ENCODE measurements around the gene CLSTN2. TPM values are rescaled to one million over a fixed set of nuclear protein-coding genes. Genes with fewer than 3 reads are reported as not detected.
A peak's percentile ranks its signal among the peaks of the same experiment; 100 is the strongest.

Gene CLSTN2
- total and polyA plus RNA-seq, 2 of the 8 experiments (the other 6 are each of a cell fraction or from before 2014, with no cell fraction given), result 0.39 to 0.52 TPM

- Histone ChIP-seq H2AK5ac (ENCODE audit: low read depth, low read length) (no peak overlapping the region), H3K27ac (ENCODE audit: low read depth, low read length) (no peak overlapping the region), H3K4me2 (ENCODE audit: insufficient read depth in 1 of 2, low read depth in 2 of 2, low read length in 2 of 2) (no peak overlapping the region), H3K14ac (ENCODE audit: insufficient read length) (no peak overlapping the region), H2AFZ (ENCODE audit: low read length) (no peak overlapping the region), H3K36me3 (ENCODE audit: control insufficient read depth in 2 of 4, insufficient read depth in 4 of 4, low read length in 3 of 4) (no peaks in the 10 kb centered on the region), H2BK5ac (ENCODE audit: low read depth, low read length) (no peak overlapping the region), H4K91ac (replicated peaks; ENCODE audit: insufficient read length, low read length) (no peak overlapping the region), H3K18ac (ENCODE audit: extremely low read depth, low read length) (no peak overlapping the region), H2BK12ac (ENCODE audit: low read depth, low read length) (no peak overlapping the region), H3K4ac (replicated peaks; ENCODE audit: insufficient read length, low read depth, low read length) (no peak overlapping the region), H3K4me1 (replicated peaks in 1 of 4; ENCODE audit: control insufficient read depth in 3 of 4, insufficient read depth in 4 of 4, low read length in 3 of 4) (peaks cover 0 to 3% (median 1%) of the 10 kb centered on the region in 4 experiments; a peak in 3 of 7 replicates), H3K79me2 (ENCODE audit: control insufficient read depth in 1 of 2, insufficient read depth in 2 of 2, low read length in 2 of 2) (no peaks in the 10 kb centered on the region), H3K9me3 (ENCODE audit: insufficient read depth in 2 of 2, low read depth in 1 of 2, low read length in 1 of 2) (peaks cover 22% of the 10 kb centered on the region in 2 experiments), H3K4me3 (ENCODE audit: extremely low read depth in 1 of 4, insufficient read depth in 2 of 4, low read depth in 3 of 4, low read length in 4 of 4) (no peak overlapping the region), H4K20me1 (replicated peaks in 1 of 2; ENCODE audit: control insufficient read depth in 1 of 2, insufficient read depth in 2 of 2, low read length in 2 of 2) (no peaks in the 10 kb centered on the region), H2BK120ac (replicated peaks; ENCODE audit: low read depth, low read length) (no peak overlapping the region), H3K79me1 (ENCODE audit: low read depth, low read length) (no peaks in the 10 kb centered on the region), H2BK15ac (ENCODE audit: low read length) (no peak overlapping the region), H3K23me2 (ENCODE audit: low read depth, low read length) (peaks cover 3% of the 10 kb centered on the region; the same call in 1 of the 2 replicates), H4K5ac (ENCODE audit: insufficient read length, low read depth, low read length) (no peak overlapping the region), H3K27me3 (replicated peaks in 1 of 4; ENCODE audit: control insufficient read depth in 3 of 4, extremely low read depth in 1 of 4, insufficient read depth in 3 of 4, low read length in 3 of 4) (no peaks in the 10 kb centered on the region), H4K8ac (ENCODE audit: extremely low read depth, insufficient read depth, low read length) (no peak overlapping the region), H3K23ac (ENCODE audit: insufficient read length) (no peak overlapping the region), H2BK20ac (ENCODE audit: low read length) (no peak overlapping the region), H3K9ac (replicated peaks in 1 of 4; ENCODE audit: extremely low read depth in 1 of 4, low read depth in 3 of 4, low read length in 3 of 4) (no peak overlapping the region), H3K56ac (replicated peaks; ENCODE audit: insufficient read length, low read depth, low read length) (no peak overlapping the region)
- FAIRE-seq (no peak), DNase-seq (ENCODE audit: low read depth in 1 of 2, low spot score in 2 of 2) (no peak)
- POLR2A ChIA-PET (ENCODE audit: partially characterized antibody), result no interaction called here
- 89% methylated on average over 2 of the region's 2 CpGs; no CpG with 5 or more reads in 1 of the 2 experiments for WGBS, 2 experiments (ENCODE audit: extremely low coverage in 1 of 2, insufficient coverage in 1 of 2, insufficient read length in 1 of 2, insufficient replicate concordance in 2 of 2, low coverage in 1 of 2, low lambda C conversion rate in 2 of 2, missing lambda C conversion rate in 1 of 2)
- TF ChIP-seq KDM1A (IDR thresholded peaks at IDR 0.05; ENCODE audit: borderline replicate concordance, low read length), result peak; percentile 71; the same call in 1 of the 2 replicates
- TF ChIP-seq POU5F1 (IDR thresholded peaks at IDR 0.05; ENCODE audit: low read depth, low read length), result no peak
- CTCF ChIA-PET (ENCODE audit: partially characterized antibody), result interaction anchor here (0.5 to 1.0 kb wide), 3 partner anchors 121 to 244 kb away, joined by 3 to 4 read pairs (median 3); no protein-coding TSS in a partner anchor
Measured at GRCh38 chr3:140089403-140090072, 154.6 kb downstream of the CLSTN2 start.

Data from H1 (cell line).